Activated naive CD4-positive, alpha-beta T cell treated with anti-CD3 and anti-CD28 coated beads, Interleukin-2, amount 50 U/mL, for 72 hours (primary cell): ENCODE measurements around the gene CEP250. TPM values are rescaled to one million over a fixed set of nuclear protein-coding genes. Genes with fewer than 3 reads are reported as not detected.
A peak's percentile ranks its signal among the peaks of the same experiment; 100 is the strongest.

ENCODE experiments used
- ATAC-seq, 2 donors: fragments of 150-1000 bp; cut with Tn5 transposase; 2 replicates each; pipeline ENCODE4 v1.10.0; 2021; ENCODE audit warnings: mild to moderate bottlenecking in 2 of 2, moderate library complexity in 2 of 2
- DNase-seq, 2 donors: peaks; one replicate each; pipeline ENCODE4 v3.0.0; 2021 to 2022; ENCODE audit warnings: low spot score in 2 of 2
- H3K27ac Mint-ChIP-seq, 2 donors: one replicate each; pipeline ENCODE4 v1.8.0; 2022; ENCODE audit warnings: mild to moderate bottlenecking in 2 of 2, mixed read lengths in 2 of 2
- H3K36me3 Mint-ChIP-seq, 2 donors: one replicate each; pipeline ENCODE4 v1.8.0; 2022; ENCODE audit warnings: mixed read lengths in 2 of 2
- H3K9me3 Mint-ChIP-seq, 2 donors: one replicate each; pipeline ENCODE4 v1.8.0; 2022; ENCODE audit warnings: mixed read lengths in 2 of 2
- total RNA-seq, 2 donors: library from RNA; stranded (reverse); gene quantifications; one replicate each; pipeline ENCODE4 v1.2.3, GENCODE V29; 2022

The CEP250 gene
- total RNA-seq, 2 donors from 2014 or later, result 62.5 to 74.7 TPM

GRCh38 chr20:35468671-35469334, 13.4 kb downstream of the CEP250 start:
- Mint-ChIP-seq H3K36me3 (no peaks in the 10 kb centered on the region), H3K9me3 (no peaks in the 10 kb centered on the region), H3K27ac (no peak overlapping the region)
- DNase-seq (no peak), ATAC-seq (no peak)

- H3K9me3 Mint-ChIP-seq, result no peaks in the 10 kb centered on the region
- H3K36me3 Mint-ChIP-seq, result no peaks in the 10 kb centered on the region
- ATAC-seq (no peak), DNase-seq (no peak)
- peak overlapping the region in 1 of 2 donors; percentile 12 for H3K27ac Mint-ChIP-seq
Observed at GRCh38 chr20:35472209-35472608, 16.8 kb downstream of the CEP250 start.

DNA sequence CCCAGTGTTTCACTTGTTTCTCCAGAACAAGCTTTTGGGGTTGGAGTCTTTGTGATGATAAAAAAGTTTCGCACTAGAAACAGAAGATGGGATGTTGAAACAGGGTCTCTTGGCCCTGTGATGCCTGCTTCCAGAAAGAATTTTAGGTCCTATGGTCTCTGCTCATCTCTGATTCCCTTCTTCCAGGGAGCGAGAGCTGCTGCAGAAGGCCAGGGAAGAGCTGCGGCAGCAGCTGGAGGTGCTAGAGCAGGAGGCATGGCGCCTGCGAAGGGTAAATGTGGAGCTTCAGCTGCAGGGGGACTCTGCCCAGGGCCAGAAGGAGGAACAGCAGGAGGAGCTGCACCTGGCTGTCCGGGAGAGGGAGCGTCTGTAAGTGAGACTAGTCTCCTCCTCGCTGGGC, 18.3 kb downstream of the CEP250 start:
- DNase-seq (no peak), ATAC-seq (no peak)
- Mint-ChIP-seq H3K36me3 (no peaks in the 10 kb centered on the region), H3K9me3 (no peaks in the 10 kb centered on the region), H3K27ac (no peak overlapping the region)

DNA sequence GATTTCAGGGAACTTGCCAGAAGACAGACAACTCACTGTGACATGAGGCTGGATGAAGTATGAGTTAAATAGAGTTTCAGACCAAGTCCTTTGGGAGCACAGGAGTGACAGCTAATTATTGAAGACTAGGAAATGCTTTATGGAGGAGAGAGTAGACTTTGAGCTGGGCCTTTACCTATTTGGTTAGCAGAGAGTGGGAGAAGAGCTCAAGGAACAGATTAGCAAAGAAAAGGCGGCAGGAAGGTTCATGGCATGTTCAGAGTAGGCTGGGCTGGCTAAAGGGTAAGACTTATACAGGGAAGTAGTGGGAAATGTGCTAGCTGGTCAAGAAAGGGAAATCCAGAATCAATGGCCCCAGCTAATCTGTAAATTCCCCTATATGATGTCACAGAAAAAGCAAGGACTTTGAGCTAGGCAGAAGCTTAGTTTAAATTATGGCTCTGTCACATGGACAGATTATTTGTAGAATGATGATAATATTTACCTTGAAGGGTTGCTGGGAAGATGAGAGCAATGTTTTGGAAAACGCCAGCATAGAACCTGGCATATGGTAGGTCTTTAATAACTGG, 19.0 kb downstream of the CEP250 start:
- H3K36me3 Mint-ChIP-seq, result no peaks in the 10 kb centered on the region
- DNase-seq (no peak), ATAC-seq (no peak)
- H3K27ac Mint-ChIP-seq, result no peak overlapping the region
- H3K9me3 Mint-ChIP-seq, result no peaks in the 10 kb centered on the region

DNA sequence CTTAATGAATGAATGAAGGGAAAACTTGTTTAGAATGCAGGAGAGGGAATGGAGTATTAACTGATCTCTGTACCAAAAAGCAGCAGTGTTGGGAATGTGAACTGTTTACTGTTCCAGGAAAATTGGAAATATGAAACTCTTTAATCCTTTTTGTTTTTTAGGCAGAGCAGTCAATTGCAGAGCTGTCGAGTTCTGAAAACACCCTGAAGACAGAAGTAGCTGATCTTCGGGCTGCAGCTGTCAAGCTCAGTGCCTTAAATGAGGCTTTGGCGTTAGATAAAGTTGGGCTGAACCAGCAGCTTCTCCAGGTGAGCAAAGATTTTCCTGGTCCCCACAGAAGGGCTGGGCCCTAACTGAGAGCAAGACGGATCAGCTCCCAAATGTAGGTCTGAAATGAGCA, 20.9 kb downstream of the CEP250 start:
- ATAC-seq (no peak), DNase-seq (no peak)
- no peaks in the 10 kb centered on the region for H3K36me3 Mint-ChIP-seq
- H3K9me3 Mint-ChIP-seq, result no peaks in the 10 kb centered on the region
- H3K27ac Mint-ChIP-seq, result no peak overlapping the region

DNA sequence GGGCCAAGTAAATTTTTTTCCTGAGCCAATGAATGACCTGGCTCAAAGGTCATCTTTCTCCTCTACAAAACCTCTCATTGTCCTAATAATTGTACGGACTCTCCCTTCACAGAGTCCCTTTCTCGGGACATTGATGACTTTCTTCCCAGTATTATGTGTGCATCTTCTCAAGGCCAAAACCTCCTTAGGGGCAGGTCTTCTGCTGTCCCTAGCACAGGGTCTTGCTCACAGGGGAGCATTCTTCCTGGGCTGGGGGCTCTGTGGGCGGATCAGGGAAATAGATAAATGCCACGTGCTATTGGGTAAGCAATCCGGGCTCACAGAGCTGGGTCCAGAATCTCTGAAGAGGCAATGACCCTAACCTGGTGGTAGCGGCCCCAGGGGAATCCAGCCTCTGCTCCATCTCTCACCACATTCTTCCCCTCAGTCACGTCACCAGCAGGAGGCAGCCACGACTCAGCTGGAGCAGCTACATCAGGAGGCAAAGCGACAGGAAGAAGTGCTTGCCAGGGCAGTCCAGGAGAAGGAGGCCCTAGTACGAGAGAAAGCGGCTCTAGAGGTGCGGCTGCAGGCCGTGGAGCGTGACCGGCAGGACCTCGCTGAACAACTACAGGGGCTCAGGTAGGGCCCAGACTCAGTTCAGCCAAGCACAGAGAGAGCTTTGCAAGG, 23.5 kb downstream of the CEP250 start:
- ATAC-seq (no peak), DNase-seq (no peak)
- H3K27ac Mint-ChIP-seq, result peak overlapping the region; percentile 27 to 78
- H3K36me3 Mint-ChIP-seq, result peaks cover 4 to 7% of the 10 kb centered on the region in 2 donors
- no peaks in the 10 kb centered on the region for H3K9me3 Mint-ChIP-seq

GRCh38 chr20:35479798-35480197, 24.4 kb downstream of the CEP250 start:
- H3K9me3 Mint-ChIP-seq, result peaks cover 0 to 3% of the 10 kb centered on the region in 2 donors
- no peak for DNase-seq
- ATAC-seq, result no peak
- H3K36me3 Mint-ChIP-seq, result peaks cover 11 to 15% of the 10 kb centered on the region in 2 donors
- peak overlapping the region in 1 of 2 donors; percentile 20 for H3K27ac Mint-ChIP-seq

- H3K36me3 Mint-ChIP-seq, result peaks cover 29 to 60% of the 10 kb centered on the region in 2 donors
- DNase-seq, result no peak
- H3K27ac Mint-ChIP-seq, result no peak overlapping the region
- H3K9me3 Mint-ChIP-seq, result peaks cover 0 to 3% of the 10 kb centered on the region in 2 donors
- ATAC-seq, result no peak
Observed at GRCh38 chr20:35487479-35487878, 32.1 kb downstream of the CEP250 start.

- ATAC-seq (no peak), DNase-seq (no peak)
- H3K9me3 Mint-ChIP-seq, result no peaks in the 10 kb centered on the region
- peak overlapping the region; percentile 94 to 100 for H3K27ac Mint-ChIP-seq
- H3K36me3 Mint-ChIP-seq, result peaks cover 29 to 59% of the 10 kb centered on the region in 2 donors
Observed at GRCh38 chr20:35489717-35490116, 34.3 kb downstream of the CEP250 start.

DNA sequence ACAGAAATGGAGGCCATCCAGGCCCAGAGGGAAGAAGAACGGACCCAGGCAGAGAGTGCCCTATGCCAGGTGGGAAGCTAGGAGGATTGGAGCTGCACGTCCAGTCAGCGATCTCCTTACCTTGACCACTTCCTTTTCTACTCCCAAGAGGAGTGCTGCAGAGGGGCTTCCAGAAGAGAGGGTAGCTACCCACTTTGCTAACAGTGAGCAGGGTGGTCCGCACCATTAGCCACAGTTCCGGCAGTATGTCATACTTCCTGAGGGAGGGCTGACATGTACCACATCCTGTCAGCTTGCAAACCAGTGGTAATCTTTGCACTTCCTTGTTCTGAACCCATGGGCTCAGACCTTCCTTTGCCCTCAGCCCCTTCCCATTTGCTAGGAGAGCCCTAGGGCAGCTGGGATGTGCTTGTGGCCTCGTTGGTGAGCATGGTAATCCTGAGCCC, 35.4 kb downstream of the CEP250 start:
- Mint-ChIP-seq H3K9me3 (no peaks in the 10 kb centered on the region), H3K36me3 (peaks cover 35 to 64% of the 10 kb centered on the region in 2 donors), H3K27ac (peak overlapping the region; percentile 94 to 100)
- peak; percentile 46 to 70 for DNase-seq
- peak; percentile 97 for ATAC-seq

GRCh38 chr20:35491823-35492222, 36.4 kb downstream of the CEP250 start:
- DNase-seq (no peak), ATAC-seq (peak; percentile 38 to 58)
- peak overlapping the region; percentile 94 to 100 for H3K27ac Mint-ChIP-seq
- H3K36me3 Mint-ChIP-seq, result peaks cover 35 to 64% of the 10 kb centered on the region in 2 donors
- H3K9me3 Mint-ChIP-seq, result no peaks in the 10 kb centered on the region

DNA sequence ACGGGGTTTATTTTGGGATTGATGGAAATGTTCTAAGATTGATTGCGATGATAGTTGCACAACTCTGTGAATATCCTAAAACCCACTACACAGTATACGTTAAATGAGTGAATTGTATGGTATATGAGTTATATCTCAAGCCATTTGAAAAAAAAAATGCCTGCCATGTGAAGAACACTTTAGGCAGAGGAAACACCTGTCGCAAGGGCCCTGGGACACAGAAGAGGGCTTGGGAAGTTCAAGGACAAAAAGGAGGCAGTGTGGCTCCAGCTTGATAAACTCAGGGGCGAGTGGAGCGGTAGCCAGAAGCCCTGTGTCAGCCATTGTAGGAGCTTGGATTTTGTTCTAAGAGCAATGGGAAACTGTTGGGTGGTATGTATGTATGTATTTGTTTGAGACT, 37.0 kb downstream of the CEP250 start:
- peak overlapping the region; percentile 94 to 100 for H3K27ac Mint-ChIP-seq
- ATAC-seq, result no peak
- H3K9me3 Mint-ChIP-seq, result no peaks in the 10 kb centered on the region
- no peak for DNase-seq
- H3K36me3 Mint-ChIP-seq, result peaks cover 35 to 61% of the 10 kb centered on the region in 2 donors

- ATAC-seq, result no peak
- Mint-ChIP-seq H3K9me3 (no peaks in the 10 kb centered on the region), H3K36me3 (peaks cover 24 to 38% of the 10 kb centered on the region in 2 donors), H3K27ac (no peak overlapping the region)
- DNase-seq, result no peak
Observed at GRCh38 chr20:35496481-35496880, 41.1 kb downstream of the CEP250 start.

GRCh38 chr20:35497320-35497719, 41.9 kb downstream of the CEP250 start:
- Mint-ChIP-seq H3K36me3 (peaks cover 30 to 37% of the 10 kb centered on the region in 2 donors), H3K9me3 (no peaks in the 10 kb centered on the region), H3K27ac (peak overlapping the region in 1 of 2 donors; percentile 80)
- DNase-seq (no peak), ATAC-seq (no peak)

- Mint-ChIP-seq H3K9me3 (no peaks in the 10 kb centered on the region), H3K27ac (peak overlapping the region in 1 of 2 donors; percentile 80), H3K36me3 (peaks cover 34 to 40% of the 10 kb centered on the region in 2 donors)
- no peak for ATAC-seq
- no peak for DNase-seq
Observed at GRCh38 chr20:35497780-35498189, 42.4 kb downstream of the CEP250 start.

- no peak for DNase-seq
- H3K27ac Mint-ChIP-seq, result peak overlapping the region; percentile 67 to 95
- no peak for ATAC-seq
- H3K36me3 Mint-ChIP-seq, result peaks cover 37 to 44% of the 10 kb centered on the region in 2 donors
- no peaks in the 10 kb centered on the region for H3K9me3 Mint-ChIP-seq
Observed at GRCh38 chr20:35499271-35499670, 43.9 kb downstream of the CEP250 start.

DNA sequence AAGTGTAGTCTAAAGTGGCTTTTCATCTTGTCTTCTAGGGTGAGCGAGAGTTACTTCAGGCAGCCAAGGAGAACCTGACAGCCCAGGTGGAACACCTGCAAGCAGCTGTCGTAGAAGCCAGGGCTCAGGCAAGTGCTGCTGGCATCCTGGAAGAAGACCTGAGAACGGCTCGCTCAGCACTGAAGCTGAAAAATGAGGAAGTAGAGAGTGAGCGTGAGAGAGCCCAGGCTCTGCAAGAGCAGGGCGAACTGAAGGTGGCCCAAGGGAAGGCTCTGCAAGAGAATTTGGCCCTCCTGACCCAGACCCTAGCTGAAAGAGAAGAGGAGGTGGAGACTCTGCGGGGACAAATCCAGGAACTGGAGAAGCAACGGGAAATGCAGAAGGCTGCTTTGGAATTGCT, 47.0 kb downstream of the CEP250 start:
- H3K9me3 Mint-ChIP-seq, result no peaks in the 10 kb centered on the region
- no peak for DNase-seq
- ATAC-seq, result no peak
- peak overlapping the region; percentile 73 to 86 for H3K27ac Mint-ChIP-seq
- peaks cover 26 to 40% of the 10 kb centered on the region in 2 donors for H3K36me3 Mint-ChIP-seq
